HepG2 (cell line): ENCODE results near the gene PCAT7. TPM values are rescaled to one million over a fixed set of nuclear protein-coding genes. Genes with fewer than 3 reads are reported as not detected.

Experiments
- ASH2L ChIP-seq: fragments of 300-600, 200-600 bp; sonication (generic); IDR thresholded peaks from 2 replicates; pipeline ENCODE4 v1.7.0; 2017; ENCODE audit warnings: low read depth, mild to moderate bottlenecking, moderate library complexity, mixed read lengths, low read length; ENCODE audit not compliant: insufficient read length
- ATF7 ChIP-seq, 2 experiments: fragments of 450-650 bp in 1 of 2; sonication (generic) in 1 of 2; formaldehyde crosslinking in 1 of 2; IDR thresholded peaks; 2 replicates each; pipeline versions ENCODE4 v1.4.0 to v1.6.1; 2016 to 2020; ENCODE audit warnings: antibody characterized with exemption in 1 of 2, mild to moderate bottlenecking in 1 of 2, missing genetic modification reagents in 1 of 2
- CCDC6 ChIP-seq: sonication (generic); formaldehyde crosslinking; IDR thresholded peaks from 2 replicates; pipeline ENCODE4 v1.8.1; 2022; ENCODE audit warnings: mild to moderate bottlenecking, missing genetic modification reagents, moderate library complexity
- DMAP1 ChIP-seq: IDR thresholded peaks from 2 replicates; pipeline ENCODE4 v1.6.1; 2016
- DZIP1 ChIP-seq: sonication (generic); formaldehyde crosslinking; IDR thresholded peaks from 2 replicates; pipeline ENCODE4 v1.5.0; 2020; ENCODE audit warnings: mild to moderate bottlenecking, missing genetic modification reagents
- ETS1 ChIP-seq: sonication (generic); formaldehyde crosslinking; IDR thresholded peaks from 2 replicates; pipeline ENCODE4 v1.4.0; 2020; ENCODE audit warnings: missing genetic modification reagents
- GATAD2A ChIP-seq: IDR thresholded peaks from 2 replicates; pipeline ENCODE4 v1.6.1; 2016
- LBX2 ChIP-seq: sonication (generic); formaldehyde crosslinking; IDR thresholded peaks from 2 replicates; pipeline ENCODE4 v1.5.0; 2020; ENCODE audit warnings: missing genetic modification reagents, mild to moderate bottlenecking, borderline replicate concordance
- NR2F6 ChIP-seq, 2 experiments: IDR thresholded peaks; 2 replicates each; pipeline ENCODE4 v1.6.1; 2016; ENCODE audit warnings: antibody characterized with exemption in 1 of 2, mild to moderate bottlenecking in 1 of 2
- SALL2 ChIP-seq: sonication (generic); formaldehyde crosslinking; IDR thresholded peaks from 2 replicates; pipeline ENCODE4 v1.8.1; 2023; ENCODE audit warnings: mild to moderate bottlenecking, missing genetic modification reagents, inconsistent platforms
- TBX3 ChIP-seq: fragments of 450-650 bp; IDR thresholded peaks from 2 replicates; pipeline ENCODE4 v1.6.1; 2017; ENCODE audit warnings: antibody characterized with exemption, mild to moderate bottlenecking, inconsistent platforms, borderline replicate concordance
- TERF1 ChIP-seq: sonication (generic); formaldehyde crosslinking; IDR thresholded peaks from 2 replicates; pipeline ENCODE4 v1.8.0; 2022; ENCODE audit warnings: mild to moderate bottlenecking, missing genetic modification reagents, moderate library complexity
- TFDP2 ChIP-seq: sonication (generic); formaldehyde crosslinking; IDR thresholded peaks from 2 replicates; pipeline ENCODE4 v1.4.0; 2020; ENCODE audit warnings: missing genetic modification reagents
- ZC3H4 ChIP-seq: sonication (generic); formaldehyde crosslinking; IDR thresholded peaks from 2 replicates; pipeline ENCODE4 v1.4.0; 2020; ENCODE audit warnings: missing genetic modification reagents, borderline replicate concordance
- ZFP36 ChIP-seq: fragments of 150-350 bp; IDR thresholded peaks from 2 replicates; pipeline ENCODE4 v1.6.1; 2018; ENCODE audit warnings: borderline replicate concordance, low read length, low read depth; ENCODE audit not compliant: partially characterized antibody
- ZNF143 ChIP-seq: sonication (generic); formaldehyde crosslinking; IDR thresholded peaks from 2 replicates; pipeline ENCODE4 v1.4.0; 2020; ENCODE audit warnings: missing genetic modification reagents
- ZNF230 ChIP-seq: sonication (generic); formaldehyde crosslinking; IDR thresholded peaks from 2 replicates; pipeline ENCODE4 v1.4.0; 2020; ENCODE audit warnings: mild to moderate bottlenecking, missing genetic modification reagents
- ZNF383 ChIP-seq: sonication (generic); formaldehyde crosslinking; IDR thresholded peaks from 2 replicates; pipeline ENCODE4 v1.4.0; 2020; ENCODE audit warnings: missing genetic modification reagents, mild to moderate bottlenecking, borderline replicate concordance
- ZNF503 ChIP-seq: sonication (generic); formaldehyde crosslinking; IDR thresholded peaks from 2 replicates; pipeline ENCODE4 v1.4.0; 2020; ENCODE audit warnings: missing genetic modification reagents
- ZSCAN21 ChIP-seq: sonication (generic); formaldehyde crosslinking; IDR thresholded peaks from 2 replicates; pipeline ENCODE4 v1.8.0; 2022; ENCODE audit warnings: mild to moderate bottlenecking, missing genetic modification reagents, moderate library complexity, borderline replicate concordance
- polyA plus RNA-seq, 8 experiments: library from polyadenylated mRNA; depleted of rRNA in 3 of 8; stranded (reverse) in 7 of 8; unstranded in 1 of 8; fragments of >200 nt; fragmentation: Illumina TruSeq in 4 of 8; extraction: Trizol in 4 of 8; gene quantifications; 2 replicates each; pipeline versions ENCODE4 v1.2.1 to v1.2.3, GENCODE V29; 2011 to 2016; ENCODE audit warnings: low read depth in 4 of 8, missing spikeins in 1 of 8, mixed read lengths in 1 of 8; ENCODE audit not compliant: insufficient read depth in 1 of 8
- total RNA-seq, 5 experiments: library from RNA; depleted of rRNA; stranded (reverse); fragments of >200 nt; fragmentation: Illumina TruSeq; extraction: Trizol; gene quantifications; 2 replicates each; pipeline ENCODE4 v1.2.3, GENCODE V29; 2016; ENCODE audit warnings: low read depth in 1 of 5

The PCAT7 gene
- total and polyA plus RNA-seq, 2 of the 13 experiments (the other 11 are each of a cell fraction or from before 2014, with no cell fraction given) = 2.3 to 3.9 TPM

GRCh38 chr9:94507531-94508258 lies 47.2 kb upstream of the PCAT7 start (continued):
- no peak for TF ChIP-seq ETS1 (CRISPR knock-in tag)
- peak; percentile 27 for TF ChIP-seq ASH2L
- no peak for TF ChIP-seq ZNF230
- no peak for TF ChIP-seq LBX2 (CRISPR knock-in tag)
- TF ChIP-seq TERF1 (CRISPR knock-in tag) = no peak
- TF ChIP-seq ATF7 (IDR thresholded peaks at IDR 0.05) = no peak
- no peak for TF ChIP-seq ATF7 (CRISPR knock-in tag; IDR thresholded peaks at IDR 0.05)
- no peak for TF ChIP-seq ZFP36
- peak; percentile 89 for TF ChIP-seq GATAD2A (CRISPR knock-in tag)
- TF ChIP-seq DMAP1 = no peak
- no peak for TF ChIP-seq ZNF143
- TF ChIP-seq ZC3H4 = no peak
- TF ChIP-seq CCDC6 (CRISPR knock-in tag) = no peak
- TF ChIP-seq TBX3 = peak; percentile 65; the same call in 1 of the 2 replicates
- no peak for TF ChIP-seq ZNF383
- no peak for TF ChIP-seq NR2F6 (IDR thresholded peaks at IDR 0.05)
- TF ChIP-seq NR2F6 (CRISPR knock-in tag; IDR thresholded peaks at IDR 0.05) = peak; percentile 32; the same call in 1 of the 2 replicates
- TF ChIP-seq ZSCAN21 (CRISPR knock-in tag) = no peak
- TF ChIP-seq ZNF503 (CRISPR knock-in tag) = 0 out of 2 replicates have a peak, but pooled peaks have one; percentile 62
- TF ChIP-seq TFDP2 = no peak
- no peak for TF ChIP-seq DZIP1 (CRISPR knock-in tag)
- no peak for TF ChIP-seq SALL2 (CRISPR knock-in tag)
